PC-3 (cell line): ENCODE measurements around the gene NCAPG2. TPM values are rescaled to one million over a fixed set of nuclear protein-coding genes. Genes with fewer than 3 reads are reported as not detected.

Experiments
- ATAC-seq: fragments of 200-7000 bp; cut with Tn5 transposase; 2 replicates; pipeline ENCODE4 v1.9.1; 2020; ENCODE audit warnings: mild to moderate bottlenecking, moderate library complexity
- BruUV-seq: library from RNA; stranded (reverse); fragments of 400-500 nt; replicated peaks from 2 replicates; lab custom pipeline; 2021; lab: Mats Ljungman, UMichigan
- CTCF ChIA-PET: fragments of 300-600 bp; sonication (Branson Sonifier 250); formaldehyde crosslinking; loops from one replicate; lab custom pipeline; 2022; ENCODE audit warnings: antibody characterized with exemption; lab: Charles Lee
- POLR2A ChIA-PET: fragments of 300-600 bp; sonication (Branson Sonifier 250); formaldehyde crosslinking; loops from one replicate; lab custom pipeline; 2022; ENCODE audit warnings: antibody characterized with exemption; ENCODE audit not compliant: unreplicated experiment; lab: Charles Lee
- DNase-seq: peaks from one replicate; pipeline ENCODE4 v3.0.0-alpha.2; 2015
- H2AFZ ChIP-seq: fragments of 300-600 bp; sonication (generic); 2 replicates; pipeline ENCODE4 v1.6.0; 2016; ENCODE audit warnings: antibody characterized with exemption, low read length
- H3F3A ChIP-seq: fragments of 300-600 bp; sonication (generic); one replicate; pipeline ENCODE4 v1.6.0; 2017; ENCODE audit warnings: antibody characterized with exemption, low read length, control low read depth, mild to moderate bottlenecking; ENCODE audit not compliant: unreplicated experiment
- H3K27ac ChIP-seq: fragments of 300-600 bp; sonication (generic); 2 replicates; pipeline ENCODE4 v1.5.1; 2016; ENCODE audit warnings: mild to moderate bottlenecking, low read length
- H3K27me3 ChIP-seq: fragments of 300-600 bp; sonication (generic); 2 replicates; pipeline ENCODE4 v1.6.1; 2016; ENCODE audit warnings: low read length, mixed read lengths
- H3K36me3 ChIP-seq: fragments of 300-600 bp; sonication (generic); 2 replicates; pipeline ENCODE4 v1.6.1; 2016; ENCODE audit warnings: low read depth, mixed run types, low read length, mixed read lengths
- H3K4me1 ChIP-seq: fragments of 300-600 bp; sonication (generic); 2 replicates; pipeline ENCODE4 v1.5.1; 2016; ENCODE audit warnings: low read length; ENCODE audit not compliant: insufficient read depth
- H3K4me2 ChIP-seq: fragments of 300-600 bp; sonication (generic); 2 replicates; pipeline ENCODE4 v1.6.0; 2016; ENCODE audit warnings: low read length
- H3K4me3 ChIP-seq: fragments of 300-600 bp; sonication (generic); 2 replicates; pipeline ENCODE4 v1.5.1; 2016; ENCODE audit warnings: mild to moderate bottlenecking, low read length, mixed read lengths
- H3K79me2 ChIP-seq: fragments of 300-600 bp; sonication (generic); 2 replicates; pipeline ENCODE4 v1.6.1; 2017; ENCODE audit warnings: low read length, mixed read lengths
- H3K9ac ChIP-seq: fragments of 300-600 bp; sonication (generic); 2 replicates; pipeline ENCODE4 v1.6.0; 2016; ENCODE audit warnings: mild to moderate bottlenecking, low read length
- H3K9me2 ChIP-seq: fragments of 300-600 bp; sonication (generic); replicated peaks from 2 replicates; pipeline ENCODE4 v1.6.1; 2016; ENCODE audit warnings: mixed run types, low read length, mixed read lengths
- H3K9me3 ChIP-seq: fragments of 300-600 bp; sonication (generic); 2 replicates; pipeline ENCODE4 v1.6.1; 2016; ENCODE audit warnings: low read length, mixed read lengths
- H4K20me1 ChIP-seq: fragments of 300-600 bp; sonication (generic); 2 replicates; pipeline ENCODE4 v1.6.1; 2016; ENCODE audit warnings: low read length, mixed read lengths
- EZH2 ChIP-seq: fragments of 300-600 bp; sonication (generic); IDR thresholded peaks from one replicate; pipeline ENCODE4 v1.6.1; 2017; ENCODE audit warnings: antibody characterized with exemption, mild to moderate bottlenecking, low read length; ENCODE audit not compliant: unreplicated experiment
- EZH2phosphoT487 ChIP-seq: fragments of 300-600 bp; sonication (generic); IDR thresholded peaks from 2 replicates; pipeline ENCODE4 v1.6.1; 2018; ENCODE audit warnings: mild to moderate bottlenecking, antibody characterized with exemption, low read length, borderline replicate concordance
- intact Hi-C: fragments of 100-400 bp; cut with micrococcal nuclease; formaldehyde crosslinking; loops from 2 replicates; pipeline ENCODE4 v1.9.0; 2023
- total RNA-seq: library from RNA; depleted of rRNA; stranded (reverse); fragments of >200 nt; gene quantifications from 2 replicates; pipeline ENCODE4 v1.2.3, GENCODE V29; 2014
- TF ChIP-seq, protein P1 (sequence below): fragments of 300-600 bp; sonication (generic); conservative IDR thresholded peaks from 2 replicates; pipeline ENCODE4 v1.5.1; 2017; ENCODE audit warnings: antibody characterized with exemption, low read depth, mild to moderate bottlenecking, low read length

Gene NCAPG2
- total RNA-seq, 1 experiment from 2014 or later: 49.2 TPM

- H3K9me3 ChIP-seq: no peaks in the 10 kb centered on the region
- no peaks in the 10 kb centered on the region for H3K27me3 ChIP-seq
- H3F3A ChIP-seq: peaks cover 8% of the 10 kb centered on the region
- DNase-seq (peak; percentile 70), ATAC-seq (peak; percentile 47)
- BruUV-seq: TSS peak; percentile 55
- peaks cover 55% of the 10 kb centered on the region for H3K36me3 ChIP-seq
- H3K79me2 ChIP-seq: peaks cover 20% of the 10 kb centered on the region
- H4K20me1 ChIP-seq: peaks cover 9% of the 10 kb centered on the region
- peaks cover 46% of the 10 kb centered on the region for H3K4me1 ChIP-seq
- CTCF ChIA-PET: interaction anchor here (0.6 to 0.7 kb wide), 3 partner anchors 11 to 373 kb away, joined by 3 to 5 read pairs (median 4); no protein-coding TSS in a partner anchor
- intact Hi-C loops: loop anchor here (1.0 to 5.0 kb wide), 5 partner anchors 10 to 216 kb away; no protein-coding TSS in a partner anchor
- peak overlapping the region; percentile 28; the same call in 1 of the 2 replicates for H3K9ac ChIP-seq
- H3K27ac ChIP-seq: peak overlapping the region; percentile 82
- H3K9me2 ChIP-seq: no peaks in the 10 kb centered on the region
- H2AFZ ChIP-seq: no peak overlapping the region
- H3K4me3 ChIP-seq: peak overlapping the region; percentile 34
- POLR2A ChIA-PET: interaction anchor here (0.6 kb wide), 1 partner anchor 227 kb away, joined by 3 read pairs; no protein-coding TSS in a partner anchor
- TF ChIP-seq, protein P1, sequence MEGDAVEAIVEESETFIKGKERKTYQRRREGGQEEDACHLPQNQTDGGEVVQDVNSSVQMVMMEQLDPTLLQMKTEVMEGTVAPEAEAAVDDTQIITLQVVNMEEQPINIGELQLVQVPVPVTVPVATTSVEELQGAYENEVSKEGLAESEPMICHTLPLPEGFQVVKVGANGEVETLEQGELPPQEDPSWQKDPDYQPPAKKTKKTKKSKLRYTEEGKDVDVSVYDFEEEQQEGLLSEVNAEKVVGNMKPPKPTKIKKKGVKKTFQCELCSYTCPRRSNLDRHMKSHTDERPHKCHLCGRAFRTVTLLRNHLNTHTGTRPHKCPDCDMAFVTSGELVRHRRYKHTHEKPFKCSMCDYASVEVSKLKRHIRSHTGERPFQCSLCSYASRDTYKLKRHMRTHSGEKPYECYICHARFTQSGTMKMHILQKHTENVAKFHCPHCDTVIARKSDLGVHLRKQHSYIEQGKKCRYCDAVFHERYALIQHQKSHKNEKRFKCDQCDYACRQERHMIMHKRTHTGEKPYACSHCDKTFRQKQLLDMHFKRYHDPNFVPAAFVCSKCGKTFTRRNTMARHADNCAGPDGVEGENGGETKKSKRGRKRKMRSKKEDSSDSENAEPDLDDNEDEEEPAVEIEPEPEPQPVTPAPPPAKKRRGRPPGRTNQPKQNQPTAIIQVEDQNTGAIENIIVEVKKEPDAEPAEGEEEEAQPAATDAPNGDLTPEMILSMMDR: no peak
- TF ChIP-seq EZH2 (no peak), EZH2phosphoT487 (no peak)
- peak overlapping the region; percentile 75 for H3K4me2 ChIP-seq
These were observed 55.8 kb downstream of the NCAPG2 start for GRCh38 chr7:158648787-158649186.

DNA sequence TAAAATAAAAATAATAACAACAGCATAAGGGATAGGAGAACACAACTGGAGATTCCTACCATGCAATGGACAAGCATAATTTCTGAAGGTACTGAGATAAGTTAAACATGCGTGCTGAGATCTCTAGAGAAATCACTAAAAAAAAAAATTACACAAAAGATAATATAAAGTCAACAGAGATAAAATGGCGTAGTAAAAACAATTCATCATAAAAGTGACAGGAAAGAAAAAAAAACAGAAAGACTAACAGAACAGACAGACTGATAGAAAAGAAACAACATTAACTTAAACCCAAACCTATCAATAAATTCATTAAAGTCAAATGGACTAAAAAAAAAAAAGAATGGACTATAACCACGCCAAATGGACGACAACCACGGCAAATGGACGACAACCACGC, 56.4 kb downstream of the NCAPG2 start:
- DNase-seq (no peak), ATAC-seq (no peak)
- H3K4me3 ChIP-seq: no peak overlapping the region
- intact Hi-C loops: loop anchor here (2.0 to 5.0 kb wide), 3 partner anchors 65 to 216 kb away; no protein-coding TSS in a partner anchor
- H3K4me2 ChIP-seq: peak overlapping the region; percentile 75; the same call in 1 of the 2 replicates
- H3K9me3 ChIP-seq: no peaks in the 10 kb centered on the region
- TF ChIP-seq EZH2phosphoT487 (no peak), EZH2 (no peak)
- TF ChIP-seq, protein P1: no peak
- ChIA-PET CTCF (no interaction called here), POLR2A (no interaction called here)
- BruUV-seq: no TSS peak
- no peak overlapping the region for H2AFZ ChIP-seq
- peak overlapping the region; percentile 82 for H3K27ac ChIP-seq
- H4K20me1 ChIP-seq: peaks cover 9% of the 10 kb centered on the region
- no peaks in the 10 kb centered on the region for H3K27me3 ChIP-seq
- H3K79me2 ChIP-seq: peaks cover 20% of the 10 kb centered on the region
- H3F3A ChIP-seq: peaks cover 8% of the 10 kb centered on the region
- peaks cover 59% of the 10 kb centered on the region for H3K36me3 ChIP-seq
- H3K9me2 ChIP-seq: no peaks in the 10 kb centered on the region
- H3K4me1 ChIP-seq: peaks cover 46% of the 10 kb centered on the region
- no peak overlapping the region for H3K9ac ChIP-seq

- Histone ChIP-seq H3K36me3 (peaks cover 55% of the 10 kb centered on the region), H2AFZ (no peak overlapping the region), H3K4me2 (no peak overlapping the region), H3K9me2 (no peaks in the 10 kb centered on the region), H3K9ac (no peak overlapping the region), H3K4me3 (no peak overlapping the region), H3F3A (peaks cover 8% of the 10 kb centered on the region), H4K20me1 (peaks cover 9% of the 10 kb centered on the region), H3K27ac (no peak overlapping the region), H3K4me1 (peaks cover 46% of the 10 kb centered on the region), H3K79me2 (peaks cover 20% of the 10 kb centered on the region), H3K9me3 (no peaks in the 10 kb centered on the region), H3K27me3 (no peaks in the 10 kb centered on the region)
- ATAC-seq (no peak), DNase-seq (no peak)
- ChIA-PET POLR2A (no interaction called here), CTCF (no interaction called here)
- intact Hi-C loops: loop anchor here (5.0 kb wide), 2 partner anchors 165 to 215 kb away; no protein-coding TSS in a partner anchor
- BruUV-seq: no TSS peak
- TF ChIP-seq EZH2phosphoT487 (no peak), EZH2 (no peak)
- TF ChIP-seq, protein P1: no peak
These were observed 57.2 kb downstream of the NCAPG2 start for GRCh38 chr7:158647475-158647792.
